B cell (primary cell): ENCODE data around the gene KRT6C. TPM values are rescaled to one million over a fixed set of nuclear protein-coding genes. Genes with fewer than 3 reads are reported as not detected.

ENCODE experiments used
- ATAC-seq: fragments of 200-7000 bp; cut with Tn5 transposase; one replicate; pipeline ENCODE4 v1.10.0; 2021; ENCODE audit warnings: low read depth, mild to moderate bottlenecking, moderate number of reproducible peaks, moderate library complexity
- CTCF ChIA-PET: fragments of 350-600 bp; sonication (Branson Sonifier 250); formaldehyde crosslinking; loops from one replicate; lab custom pipeline; 2021; ENCODE audit warnings: antibody characterized with exemption, inconsistent platforms; lab: Charles Lee
- POLR2A ChIA-PET: fragments of 350-600 bp; sonication (Branson Sonifier 250); formaldehyde crosslinking; loops from one replicate; lab custom pipeline; 2021; ENCODE audit warnings: antibody characterized with exemption; lab: Charles Lee
- DNase-seq: peaks from one replicate; pipeline ENCODE4 v3.0.0; 2013
- H2AFZ ChIP-seq: 2 replicates; pipeline ENCODE4 v1.6.1; 2012; ENCODE audit warnings: mild to moderate bottlenecking, low read depth, low read length; ENCODE audit not compliant: insufficient read depth, poor library complexity, severe bottlenecking
- H3K27ac ChIP-seq, 2 donors: 1 replicate in 1 of 2; 2 replicates in 1 of 2; pipeline ENCODE4 v1.5.1; 2012 to 2013; ENCODE audit warnings: low read length in 2 of 2, mild to moderate bottlenecking in 2 of 2, moderate library complexity in 1 of 2
- H3K27me3 ChIP-seq, 4 experiments: fragments of 200-600 bp in 1 of 4; sonication (generic) in 1 of 4; replicated peaks in 1 of 4; 1 replicate in 2 of 4; 2 replicates in 2 of 4; pipeline versions ENCODE4 v1.6.1 to v1.7.0; 2013 to 2016; ENCODE audit warnings: low read length in 3 of 4, mild to moderate bottlenecking in 2 of 4, mixed read lengths in 1 of 4, moderate library complexity in 1 of 4; ENCODE audit not compliant: insufficient read depth in 4 of 4, control insufficient read depth in 3 of 4; ENCODE audit errors: control extremely low read depth in 1 of 4
- H3K36me3 ChIP-seq, 2 experiments: replicated peaks in 1 of 2; 1 replicate in 1 of 2; 2 replicates in 1 of 2; pipeline versions ENCODE4 v1.6.1 to v1.7.1; 2013; ENCODE audit warnings: low read length in 1 of 2; ENCODE audit not compliant: insufficient read depth in 2 of 2, control insufficient read depth in 1 of 2; ENCODE audit errors: control extremely low read depth in 1 of 2, extremely low read depth in 1 of 2
- H3K4me1 ChIP-seq, 2 donors: fragments of 200-600 bp in 1 of 2; sonication (generic) in 1 of 2; 1 replicate in 1 of 2; 2 replicates in 1 of 2; pipeline versions ENCODE4 v1.5.1 to v1.6.1; 2013 to 2017; ENCODE audit warnings: low read length in 2 of 2; ENCODE audit not compliant: control insufficient read depth in 2 of 2, insufficient read depth in 2 of 2
- H3K4me2 ChIP-seq: replicated peaks from 2 replicates; pipeline ENCODE3; 2012; ENCODE audit warnings: mild to moderate bottlenecking, low read depth, low read length; ENCODE audit not compliant: poor library complexity, severe bottlenecking
- H3K4me3 ChIP-seq, 5 experiments: fragments of 200-600 bp in 1 of 5; sonication (generic) in 1 of 5; 1 replicate in 3 of 5; 2 replicates in 2 of 5; pipeline versions ENCODE4 v1.5.1 to v1.7.0; 2011 to 2016; ENCODE audit warnings: low read length in 4 of 5, mild to moderate bottlenecking in 4 of 5, low read depth in 2 of 5, control low read depth in 1 of 5, moderate library complexity in 1 of 5; ENCODE audit not compliant: insufficient read depth in 1 of 5; ENCODE audit errors: control extremely low read depth in 1 of 5, extremely low read depth in 1 of 5
- H3K79me2 ChIP-seq: fragments of 200-600 bp; sonication (generic); one replicate; pipeline ENCODE4 v1.6.0; 2016; ENCODE audit warnings: low read length; ENCODE audit not compliant: control insufficient read depth, insufficient read depth
- H3K9ac ChIP-seq: fragments of 200-600 bp; sonication (generic); 2 replicates; pipeline ENCODE4 v1.6.1; 2017; ENCODE audit warnings: mild to moderate bottlenecking, low read length, moderate library complexity
- H3K9me3 ChIP-seq, 3 donors: one replicate each; pipeline versions ENCODE4 v1.6.1 to v1.7.1; 2013; ENCODE audit warnings: low read length in 2 of 3; ENCODE audit not compliant: control insufficient read depth in 2 of 3, insufficient read depth in 1 of 3; ENCODE audit errors: control extremely low read depth in 1 of 3
- H4K20me1 ChIP-seq: 2 replicates; pipeline ENCODE4 v1.6.0; 2012; ENCODE audit warnings: mild to moderate bottlenecking, low read length; ENCODE audit not compliant: insufficient read depth, control insufficient read depth, poor library complexity, severe bottlenecking
- H3K27ac Mint-ChIP-seq: one replicate; pipeline ENCODE4 v1.8.0; 2021; ENCODE audit warnings: mixed read lengths
- H3K27me3 Mint-ChIP-seq: one replicate; pipeline ENCODE4 v1.8.0; 2021; ENCODE audit warnings: mixed read lengths
- H3K4me1 Mint-ChIP-seq: one replicate; pipeline ENCODE4 v1.8.0; 2021; ENCODE audit warnings: mixed read lengths
- H3K4me3 Mint-ChIP-seq: one replicate; pipeline ENCODE4 v1.8.0; 2021; ENCODE audit warnings: mixed read lengths
- H3K9me3 Mint-ChIP-seq: one replicate; pipeline ENCODE4 v1.8.0; 2022; ENCODE audit warnings: mixed read lengths; ENCODE audit not compliant: insufficient read depth
- EZH2 ChIP-seq: IDR thresholded peaks from 2 replicates; pipeline ENCODE4 v1.6.1; 2012; ENCODE audit warnings: borderline replicate concordance, low read depth, mild to moderate bottlenecking, moderate library complexity, low read length; ENCODE audit not compliant: insufficient read depth, poor library complexity, severe bottlenecking
- WGBS: methylation state at CpG from one replicate; pipeline ENCODE4 v1.1.5; 2013; ENCODE audit warnings: missing lambda C conversion rate; ENCODE audit not compliant: insufficient coverage; 5-methylcytosine and 5-hydroxymethylcytosine counted together
- intact Hi-C: fragments of 100-400 bp; cut with micrococcal nuclease; formaldehyde crosslinking; loops from one replicate; pipeline ENCODE4 v1.10.0; 2022
- polyA plus RNA-seq: library from polyadenylated mRNA; depleted of rRNA; stranded (reverse); fragments of >200 nt; gene quantifications from 2 replicates; pipeline ENCODE4 v1.2.3, GENCODE V29; 2012
- total RNA-seq, 2 donors: library from RNA; stranded (reverse); fragments of 120-200 nt in 1 of 2; gene quantifications; 1 replicate in 1 of 2; 2 replicates in 1 of 2; pipeline versions ENCODE4 v1.2.3 to v1.2.4, GENCODE V29; 2013 to 2022
- TF ChIP-seq, protein P1 (sequence below): fragments of 200-600 bp; IDR thresholded peaks from one replicate; pipeline ENCODE4 v1.8.0; 2022; ENCODE audit warnings: antibody characterized with exemption, mild to moderate bottlenecking

KRT6C gene
- total and polyA plus RNA-seq, 2 donors (not counting 1 experiment from before 2014, with no cell fraction given) = not detected

DNA sequence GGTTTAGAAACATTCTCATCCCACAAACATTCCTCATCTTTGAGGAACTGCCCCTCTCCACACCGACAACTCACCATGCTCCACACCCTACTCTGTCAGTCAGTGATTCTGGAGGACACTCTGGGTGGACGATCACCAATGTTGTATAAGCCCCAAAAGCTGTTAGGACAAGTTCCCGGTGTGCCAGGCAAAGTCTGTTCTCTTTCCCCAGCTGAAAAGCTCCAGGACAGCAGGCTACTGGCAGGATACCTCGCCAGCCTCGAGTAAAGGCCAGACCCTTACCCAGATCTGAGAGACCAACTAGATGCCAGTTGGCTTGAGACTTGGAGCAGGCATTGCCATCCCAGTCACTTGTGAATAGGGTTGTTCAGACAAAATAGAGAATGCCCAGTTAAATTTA, 34.6 kb upstream of the KRT6C start:
- Histone ChIP-seq H3K4me2 (no peak overlapping the region), H3K9me3 (peaks cover 1 to 15% (median 11%) of the 10 kb centered on the region in 3 donors), H3K79me2 (no peaks in the 10 kb centered on the region), H3K9ac (no peak overlapping the region), H3K4me3 (no peak overlapping the region), H3K4me1 (no peaks in the 10 kb centered on the region), H3K27me3 (peaks cover 0 to 15% (median 2%) of the 10 kb centered on the region in 4 experiments), H3K36me3 (no peaks in the 10 kb centered on the region), H3K27ac (no peak overlapping the region), H2AFZ (no peak overlapping the region), H4K20me1 (no peaks in the 10 kb centered on the region)
- ATAC-seq (no peak), DNase-seq (no peak)
- WGBS = 97% methylated on average over 4 of the region's 5 CpGs
- H3K4me3 Mint-ChIP-seq = no peak overlapping the region
- ChIA-PET CTCF (no interaction called here), POLR2A (no interaction called here)
- no peaks in the 10 kb centered on the region for H3K9me3 Mint-ChIP-seq
- peaks cover 53% of the 10 kb centered on the region for H3K27me3 Mint-ChIP-seq
- no peak for TF ChIP-seq EZH2
- TF ChIP-seq, protein P1, sequence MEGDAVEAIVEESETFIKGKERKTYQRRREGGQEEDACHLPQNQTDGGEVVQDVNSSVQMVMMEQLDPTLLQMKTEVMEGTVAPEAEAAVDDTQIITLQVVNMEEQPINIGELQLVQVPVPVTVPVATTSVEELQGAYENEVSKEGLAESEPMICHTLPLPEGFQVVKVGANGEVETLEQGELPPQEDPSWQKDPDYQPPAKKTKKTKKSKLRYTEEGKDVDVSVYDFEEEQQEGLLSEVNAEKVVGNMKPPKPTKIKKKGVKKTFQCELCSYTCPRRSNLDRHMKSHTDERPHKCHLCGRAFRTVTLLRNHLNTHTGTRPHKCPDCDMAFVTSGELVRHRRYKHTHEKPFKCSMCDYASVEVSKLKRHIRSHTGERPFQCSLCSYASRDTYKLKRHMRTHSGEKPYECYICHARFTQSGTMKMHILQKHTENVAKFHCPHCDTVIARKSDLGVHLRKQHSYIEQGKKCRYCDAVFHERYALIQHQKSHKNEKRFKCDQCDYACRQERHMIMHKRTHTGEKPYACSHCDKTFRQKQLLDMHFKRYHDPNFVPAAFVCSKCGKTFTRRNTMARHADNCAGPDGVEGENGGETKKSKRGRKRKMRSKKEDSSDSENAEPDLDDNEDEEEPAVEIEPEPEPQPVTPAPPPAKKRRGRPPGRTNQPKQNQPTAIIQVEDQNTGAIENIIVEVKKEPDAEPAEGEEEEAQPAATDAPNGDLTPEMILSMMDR = no peak
- no peaks in the 10 kb centered on the region for H3K4me1 Mint-ChIP-seq
- no peak overlapping the region for H3K27ac Mint-ChIP-seq
- intact Hi-C loops = no loop called here

DNA sequence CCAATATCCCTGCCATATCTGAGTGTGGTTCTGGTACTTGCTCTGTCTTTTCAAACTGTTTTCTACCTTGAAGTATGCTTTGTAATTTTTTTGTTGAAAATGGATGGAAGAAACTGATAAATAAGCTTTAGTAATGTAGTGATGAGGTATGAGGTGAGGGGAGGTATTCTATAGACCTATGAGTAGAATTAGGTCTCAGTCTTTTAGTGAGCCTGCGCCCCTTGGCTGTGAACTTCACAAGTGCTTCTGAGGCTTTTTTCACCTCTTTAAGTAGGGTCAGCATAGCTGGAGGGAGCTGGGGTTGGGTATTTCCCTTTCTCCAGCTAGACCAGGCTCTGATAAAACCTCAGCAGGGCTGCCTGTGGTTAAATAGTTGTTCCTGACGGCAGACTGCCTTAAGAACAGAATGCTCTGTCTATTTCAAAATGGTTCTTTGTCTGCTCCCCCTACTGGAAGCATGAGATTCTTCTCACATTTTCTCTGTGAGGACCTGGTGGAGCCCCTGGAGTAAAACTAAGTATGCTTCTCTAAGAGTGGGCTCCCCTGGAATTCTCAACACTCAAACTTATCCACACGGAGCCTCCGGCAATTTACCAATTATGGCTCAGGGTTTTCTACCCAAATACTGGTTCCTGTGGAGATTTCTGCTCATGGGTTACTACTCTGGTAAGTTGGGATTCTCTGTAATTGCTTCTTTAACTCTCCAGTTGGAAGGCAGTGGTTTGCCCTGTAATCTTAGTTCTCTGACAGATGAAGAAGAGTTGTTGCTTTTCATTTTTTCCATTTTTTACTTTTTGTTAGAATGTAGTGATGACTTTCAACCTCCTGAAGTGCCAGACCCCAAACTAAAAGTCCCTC, 33.5 kb upstream of the KRT6C start:
- Histone ChIP-seq H3K27me3 (peaks cover 0 to 15% (median 2%) of the 10 kb centered on the region in 4 experiments), H3K9ac (no peak overlapping the region), H3K79me2 (no peaks in the 10 kb centered on the region), H3K27ac (no peak overlapping the region), H3K36me3 (no peaks in the 10 kb centered on the region), H4K20me1 (no peaks in the 10 kb centered on the region), H3K4me3 (no peak overlapping the region), H3K9me3 (peaks cover 1 to 14% (median 9%) of the 10 kb centered on the region in 3 donors), H2AFZ (no peak overlapping the region), H3K4me1 (no peaks in the 10 kb centered on the region), H3K4me2 (no peak overlapping the region)
- intact Hi-C loops = no loop called here
- no CpG with 5 or more reads among the region's 4 CpGs for WGBS
- TF ChIP-seq, protein P1 = no peak
- TF ChIP-seq EZH2 = no peak
- H3K9me3 Mint-ChIP-seq = no peaks in the 10 kb centered on the region
- no peak overlapping the region for H3K27ac Mint-ChIP-seq
- POLR2A ChIA-PET = no interaction called here
- ATAC-seq (no peak), DNase-seq (no peak)
- H3K27me3 Mint-ChIP-seq = peaks cover 47% of the 10 kb centered on the region
- H3K4me3 Mint-ChIP-seq = no peak overlapping the region
- no peaks in the 10 kb centered on the region for H3K4me1 Mint-ChIP-seq
- CTCF ChIA-PET = interaction anchor here (1.2 kb wide), 1 partner anchor 13 kb away, joined by 3 read pairs; no protein-coding TSS in a partner anchor
